T-helper 2 cell (primary cell): ENCODE results near the gene CCDC186.

ENCODE experiments used
- DNase-seq, 5 experiments: peaks; one replicate each; pipeline versions ENCODE4 v3.0.0 to v3.0.0-alpha.2; 2012 to 2022
- total RNA-seq, 2 donors: gene quantifications; one replicate each; lab custom pipeline; 2026; lab: John Stamatoyannopoulos, UW

The CCDC186 gene
- 104 to 117 reads per million in 2 donors for total RNA-seq

GRCh38 chr10:114173921-114174694, at the start of gene CCDC186:
Gene CCDC186, minus strand, starts transcription at chr10:114174203. Its CDS starts 10,935 bp downstream, at chr10:114163268.
- DNase-seq = peak; percentile 96 to 98 (median 97)

- no peak for DNase-seq
Measured at GRCh38 chr10:114223066-114223465, 49.1 kb upstream of the CCDC186 start.

GRCh38 chr10:114221235-114221634, 47.2 kb upstream of the CCDC186 start:
- no peak for DNase-seq

GRCh38 chr10:114220281-114220680, 46.3 kb upstream of the CCDC186 start:
- DNase-seq = no peak

- no peak for DNase-seq
Measured at GRCh38 chr10:114215033-114215432, 41.0 kb upstream of the CCDC186 start.

GRCh38 chr10:114212153-114212552, 38.1 kb upstream of the CCDC186 start:
- no peak for DNase-seq

- no peak for DNase-seq
Measured at GRCh38 chr10:114208351-114208750, 34.3 kb upstream of the CCDC186 start.

GRCh38 chr10:114207349-114207748, 33.3 kb upstream of the CCDC186 start:
- DNase-seq = no peak

GRCh38 chr10:114206902-114207301, 32.9 kb upstream of the CCDC186 start:
- no peak for DNase-seq

- no peak for DNase-seq
Measured at GRCh38 chr10:114202812-114203211, 28.8 kb upstream of the CCDC186 start.

GRCh38 chr10:114199239-114199638, 25.2 kb upstream of the CCDC186 start:
- DNase-seq = no peak

GRCh38 chr10:114195079-114195478, 21.1 kb upstream of the CCDC186 start:
- peak in 1 of 5 experiments; percentile 83 for DNase-seq

- no peak for DNase-seq
Measured at GRCh38 chr10:114189700-114190099, 15.7 kb upstream of the CCDC186 start.

GRCh38 chr10:114188900-114189299, 14.9 kb upstream of the CCDC186 start:
- no peak for DNase-seq

GRCh38 chr10:114188001-114188400, 14.0 kb upstream of the CCDC186 start:
- no peak for DNase-seq

GRCh38 chr10:114184276-114184675, 10.3 kb upstream of the CCDC186 start:
- no peak for DNase-seq

- DNase-seq = no peak
Measured at GRCh38 chr10:114183563-114183962, 9.6 kb upstream of the CCDC186 start.

- no peak for DNase-seq
Measured at GRCh38 chr10:114181971-114182370, 8.0 kb upstream of the CCDC186 start.

- DNase-seq = no peak
Measured at GRCh38 chr10:114180937-114181336, 6.9 kb upstream of the CCDC186 start.

- DNase-seq = no peak
Measured at GRCh38 chr10:114179747-114180146, 5.7 kb upstream of the CCDC186 start.

GRCh38 chr10:114179148-114179547, 5.1 kb upstream of the CCDC186 start, which contains the start of gene TDRD1:
Gene TDRD1, plus strand, starts transcription at chr10:114179353. Its CDS starts 8,479 bp downstream, at chr10:114187832.
- DNase-seq = no peak

GRCh38 chr10:114176511-114176910, 2.5 kb upstream of the CCDC186 start:
- DNase-seq = no peak

- DNase-seq = no peak
Measured at GRCh38 chr10:114175667-114176066, 1.7 kb upstream of the CCDC186 start.

GRCh38 chr10:114174695-114175188, 739 bp upstream of the CCDC186 start:
- DNase-seq = peak in 1 of 5 experiments; percentile 50

- no peak for DNase-seq
Measured at GRCh38 chr10:114173603-114173920, 441 bp downstream of the CCDC186 start.
